ENCODE measurements around the gene SP110.

SP110 gene

GRCh38 chr2:230230496-230231200, 10.9 kb upstream of the SP110 start:
- no peaks in the 10 kb centered on the region for H3K27me3 ChIP-seq (replicated peaks; ENCODE audit: control insufficient read depth, insufficient read depth, low read length)
- H3K36me3 ChIP-seq (ENCODE audit: control insufficient read depth, insufficient read depth, low read length), result peaks cover 4% of the 10 kb centered on the region
- no peak for TF ChIP-seq CTCF (IDR thresholded peaks at IDR 0.05; ENCODE audit: insufficient read depth, low read length, poor library complexity, severe bottlenecking)
- DNase-seq (ENCODE audit: extremely low read depth, insufficient read length), result no peak
- H3K4me3 ChIP-seq (replicated peaks; ENCODE audit: low read depth, low read length), result no peak overlapping the region

- Histone ChIP-seq H3K4me3 (replicated peaks; ENCODE audit: low read depth, low read length) (no peak overlapping the region), H3K36me3 (ENCODE audit: control insufficient read depth, insufficient read depth, low read length) (peaks cover 4% of the 10 kb centered on the region), H3K27me3 (replicated peaks; ENCODE audit: control insufficient read depth, insufficient read depth, low read length) (no peaks in the 10 kb centered on the region)
- no peak for DNase-seq (ENCODE audit: extremely low read depth, insufficient read length)
- TF ChIP-seq CTCF (IDR thresholded peaks at IDR 0.05; ENCODE audit: insufficient read depth, low read length, poor library complexity, severe bottlenecking), result no peak
Measured at GRCh38 chr2:230230087-230230486, 10.3 kb upstream of the SP110 start.

GRCh38 chr2:230227216-230227615, 7.4 kb upstream of the SP110 start:
- TF ChIP-seq CTCF (IDR thresholded peaks at IDR 0.05; ENCODE audit: insufficient read depth, low read length, poor library complexity, severe bottlenecking), result no peak
- peak; percentile 25 for DNase-seq (ENCODE audit: extremely low read depth, insufficient read length)
- H3K36me3 ChIP-seq (ENCODE audit: control insufficient read depth, insufficient read depth, low read length), result peaks cover 4% of the 10 kb centered on the region
- peak overlapping the region; percentile 70 for H3K4me3 ChIP-seq (replicated peaks; ENCODE audit: low read depth, low read length)
- H3K27me3 ChIP-seq (replicated peaks; ENCODE audit: control insufficient read depth, insufficient read depth, low read length), result no peaks in the 10 kb centered on the region

GRCh38 chr2:230226051-230226551, 6.3 kb upstream of the SP110 start:
- peak overlapping the region; percentile 70 for H3K4me3 ChIP-seq (replicated peaks; ENCODE audit: low read depth, low read length)
- TF ChIP-seq CTCF (IDR thresholded peaks at IDR 0.05; ENCODE audit: insufficient read depth, low read length, poor library complexity, severe bottlenecking), result no peak
- no peaks in the 10 kb centered on the region for H3K27me3 ChIP-seq (replicated peaks; ENCODE audit: control insufficient read depth, insufficient read depth, low read length)
- DNase-seq (ENCODE audit: extremely low read depth, insufficient read length), result peak; percentile 72
- peaks cover 1% of the 10 kb centered on the region; the same call in 1 of the 2 replicates for H3K36me3 ChIP-seq (ENCODE audit: control insufficient read depth, insufficient read depth, low read length)

- H3K36me3 ChIP-seq (ENCODE audit: control insufficient read depth, insufficient read depth, low read length), result peaks cover 1% of the 10 kb centered on the region; the same call in 1 of the 2 replicates
- no peaks in the 10 kb centered on the region for H3K27me3 ChIP-seq (replicated peaks; ENCODE audit: control insufficient read depth, insufficient read depth, low read length)
- DNase-seq (ENCODE audit: extremely low read depth, insufficient read length), result peak; percentile 76
- peak within 1 kb of the TSS; percentile 70 for H3K4me3 ChIP-seq (replicated peaks; ENCODE audit: low read depth, low read length)
- TF ChIP-seq CTCF (IDR thresholded peaks at IDR 0.05; ENCODE audit: insufficient read depth, low read length, poor library complexity, severe bottlenecking), result no peak
Measured at GRCh38 chr2:230225486-230225885, 5.7 kb upstream of the SP110 start, which contains the start of gene SP140. Gene SP140, plus strand, starts transcription at chr2:230225736. Its CDS starts 109 bp downstream, at chr2:230225845.
